CD4-positive, alpha-beta T cell treated with Interleukin-2 at 100 ng/mL for 4 hours (primary cell): Measurements from ENCODE around the gene HESX1.

Experiments
- DNase-seq: peaks from one replicate; pipeline ENCODE4 v3.0.0-alpha.2; 2020; ENCODE audit warnings: low spot score

The HESX1 gene

GRCh38 chr3:57166660-57167059 is 33.1 kb downstream of the HESX1 start:
- no peak for DNase-seq

- no peak for DNase-seq
Observed at GRCh38 chr3:57165641-57166040, 34.1 kb downstream of the HESX1 start.

GRCh38 chr3:57164657-57165573 is 34.9 kb downstream of the HESX1 start, which contains the start of gene IL17RD:
Gene IL17RD, minus strand, starts transcription at chr3:57165353. Its CDS starts 67 bp downstream, at chr3:57165286.
- DNase-seq = peak; percentile 24

- no peak for DNase-seq
Observed at GRCh38 chr3:57164217-57164656, 35.5 kb downstream of the HESX1 start.

GRCh38 chr3:57163751-57164150 is 36.0 kb downstream of the HESX1 start:
- no peak for DNase-seq

GRCh38 chr3:57161915-57162314 is 37.9 kb downstream of the HESX1 start:
- DNase-seq = no peak

GRCh38 chr3:57160765-57161538 is 38.8 kb downstream of the HESX1 start:
- no peak for DNase-seq

GRCh38 chr3:57160076-57160764 is 39.6 kb downstream of the HESX1 start:
- DNase-seq = no peak

- peak; percentile 7 for DNase-seq
Observed at GRCh38 chr3:57158813-57159738, 40.7 kb downstream of the HESX1 start.

- no peak for DNase-seq
Observed at GRCh38 chr3:57158325-57158724, 41.5 kb downstream of the HESX1 start.

- DNase-seq = no peak
Observed at GRCh38 chr3:57157545-57157944, 42.2 kb downstream of the HESX1 start.

- DNase-seq = no peak
Observed at GRCh38 chr3:57155310-57155643, 44.5 kb downstream of the HESX1 start.

- DNase-seq = no peak
Observed at GRCh38 chr3:57154470-57155309, 45.1 kb downstream of the HESX1 start.

GRCh38 chr3:57152151-57153143 is 47.3 kb downstream of the HESX1 start:
- DNase-seq = no peak

- no peak for DNase-seq
Observed at GRCh38 chr3:57151749-57152148, 48.0 kb downstream of the HESX1 start.

- DNase-seq = no peak
Observed at GRCh38 chr3:57151021-57151449, 48.7 kb downstream of the HESX1 start.

GRCh38 chr3:57150113-57150581 is 49.6 kb downstream of the HESX1 start:
- no peak for DNase-seq
